GM12892 (cell line): Measurements from ENCODE around the gene CACNA1C.

Experiments
- POLR2A ChIP-seq: IDR thresholded peaks from 2 replicates; pipeline ENCODE4 v1.6.1; 2011; ENCODE audit warnings: low read depth, low read length, control low read depth
- TAF1 ChIP-seq: IDR thresholded peaks from 2 replicates; pipeline ENCODE4 v1.6.1; 2011; ENCODE audit warnings: low read depth, mild to moderate bottlenecking, control low read depth, low read length, borderline replicate concordance

DNA sequence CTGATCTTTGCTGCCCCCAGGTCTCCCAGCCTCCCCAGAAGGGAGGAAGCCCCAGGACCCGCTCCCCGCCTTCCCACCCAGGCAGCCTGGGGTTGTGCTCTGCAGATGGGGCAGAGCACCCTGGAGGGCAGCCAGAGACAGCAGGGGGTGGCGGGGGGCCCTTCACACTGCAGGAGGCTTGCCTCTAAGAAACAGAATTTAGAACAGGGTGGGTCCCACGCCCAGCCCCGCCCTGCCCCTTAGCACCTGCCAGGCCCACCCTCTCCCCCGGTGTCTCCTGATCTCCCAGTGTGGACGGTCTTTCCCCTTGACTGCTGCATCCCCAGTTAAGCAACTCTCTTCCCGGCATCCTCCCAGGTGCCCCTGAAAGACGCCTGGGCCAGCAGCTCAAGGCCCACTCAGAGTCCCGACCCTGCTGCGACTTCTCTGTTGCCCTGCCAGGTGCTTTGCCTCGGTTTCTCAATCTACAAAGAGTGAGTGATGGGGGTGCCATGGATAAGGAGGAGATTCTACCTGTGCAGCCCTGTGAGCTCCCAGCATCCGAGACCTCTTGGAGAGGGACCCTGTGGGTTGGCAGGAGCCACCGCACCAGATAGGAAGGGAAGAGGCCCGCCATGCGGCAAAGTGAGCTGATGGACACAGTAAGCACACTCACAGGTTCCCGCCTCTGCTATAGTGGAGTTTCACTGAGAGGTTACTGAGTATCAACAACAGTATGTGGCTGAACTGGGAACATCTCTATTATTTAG, 414.8 kb downstream of the CACNA1C start:
- TF ChIP-seq POLR2A, result no peak
- no peak for TF ChIP-seq TAF1
